ENCODE measurements around the gene HRH4.

GRCh38 chr18:24475926-24476589 lies 15.6 kb downstream of the HRH4 start:
- TF ChIP-seq POLR2A (IDR thresholded peaks at IDR 0.05) (no peak), CTCF (IDR thresholded peaks at IDR 0.05) (no peak), POLR2AphosphoS5 (IDR thresholded peaks at IDR 0.05) (no peak), EP300 (IDR thresholded peaks at IDR 0.05) (no peak)
